ENCODE results near the gene TBX2. TPM values are rescaled to one million over a fixed set of nuclear protein-coding genes. Genes with fewer than 3 reads are reported as not detected.
A peak's percentile ranks its signal among the peaks of the same experiment; 100 is the strongest.

The TBX2 gene
- total RNA-seq, 2 donors from 2014 or later: 35.2 to 49.5 TPM

DNA sequence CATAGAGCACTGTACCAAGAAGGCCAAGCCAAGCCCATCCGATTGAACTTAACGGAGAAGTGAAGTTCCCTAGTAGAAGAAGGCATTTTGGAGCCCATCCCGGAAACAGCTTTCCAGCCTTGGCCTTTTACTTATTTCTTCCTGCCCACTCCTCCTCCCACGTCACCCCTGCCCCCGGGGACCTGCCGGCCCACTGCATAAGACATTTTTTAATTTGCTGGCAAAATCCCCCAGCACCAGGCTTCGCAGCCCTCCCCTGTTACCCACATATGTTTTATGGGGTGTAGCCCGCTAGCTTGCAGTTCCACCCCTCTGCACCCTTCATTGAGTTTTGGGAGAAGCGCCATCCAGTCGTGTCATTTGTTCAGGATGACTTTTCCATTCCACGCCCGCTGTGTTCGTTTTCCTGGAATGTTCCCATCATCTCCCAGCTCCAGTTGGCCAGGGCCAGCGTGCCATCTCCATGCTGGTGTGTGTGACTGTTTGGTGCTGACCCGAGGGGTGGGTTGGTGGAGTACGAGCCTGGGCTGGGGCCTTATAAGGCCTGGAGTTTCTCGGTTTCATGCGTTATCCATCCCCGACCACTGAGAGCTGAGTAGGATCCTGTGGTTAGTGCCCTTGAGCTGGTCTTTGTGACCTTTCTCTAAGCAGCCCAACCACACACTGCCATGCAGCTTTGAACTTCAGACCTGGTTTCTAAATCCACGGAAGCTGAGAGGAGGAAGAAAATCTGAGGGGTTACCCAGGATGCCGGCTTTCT, 20.0 kb upstream of the TBX2 start:
- Histone ChIP-seq H3K27me3 (replicated peaks; ENCODE audit: insufficient read depth) (no peaks in the 10 kb centered on the region), H3K27ac (peak overlapping the region in 1 of 2 donors; percentile 6), H3K36me3 (peaks cover 3% of the 10 kb centered on the region), H3K9me3 (no peaks in the 10 kb centered on the region), H3K4me3 (no peak overlapping the region), H3K4me1 (ENCODE audit: control insufficient read depth in 1 of 2, low read depth in 2 of 2) (peaks cover 0 to 7% of the 10 kb centered on the region in 2 donors)
- DNase-seq (ENCODE audit: low spot score) (no peak), ATAC-seq (ENCODE audit: insufficient number of reproducible peaks, low FRiP score, low read depth) (no peak)
- TF ChIP-seq, protein P1, sequence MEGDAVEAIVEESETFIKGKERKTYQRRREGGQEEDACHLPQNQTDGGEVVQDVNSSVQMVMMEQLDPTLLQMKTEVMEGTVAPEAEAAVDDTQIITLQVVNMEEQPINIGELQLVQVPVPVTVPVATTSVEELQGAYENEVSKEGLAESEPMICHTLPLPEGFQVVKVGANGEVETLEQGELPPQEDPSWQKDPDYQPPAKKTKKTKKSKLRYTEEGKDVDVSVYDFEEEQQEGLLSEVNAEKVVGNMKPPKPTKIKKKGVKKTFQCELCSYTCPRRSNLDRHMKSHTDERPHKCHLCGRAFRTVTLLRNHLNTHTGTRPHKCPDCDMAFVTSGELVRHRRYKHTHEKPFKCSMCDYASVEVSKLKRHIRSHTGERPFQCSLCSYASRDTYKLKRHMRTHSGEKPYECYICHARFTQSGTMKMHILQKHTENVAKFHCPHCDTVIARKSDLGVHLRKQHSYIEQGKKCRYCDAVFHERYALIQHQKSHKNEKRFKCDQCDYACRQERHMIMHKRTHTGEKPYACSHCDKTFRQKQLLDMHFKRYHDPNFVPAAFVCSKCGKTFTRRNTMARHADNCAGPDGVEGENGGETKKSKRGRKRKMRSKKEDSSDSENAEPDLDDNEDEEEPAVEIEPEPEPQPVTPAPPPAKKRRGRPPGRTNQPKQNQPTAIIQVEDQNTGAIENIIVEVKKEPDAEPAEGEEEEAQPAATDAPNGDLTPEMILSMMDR (IDR thresholded peaks at IDR 0.05): no peak

DNA sequence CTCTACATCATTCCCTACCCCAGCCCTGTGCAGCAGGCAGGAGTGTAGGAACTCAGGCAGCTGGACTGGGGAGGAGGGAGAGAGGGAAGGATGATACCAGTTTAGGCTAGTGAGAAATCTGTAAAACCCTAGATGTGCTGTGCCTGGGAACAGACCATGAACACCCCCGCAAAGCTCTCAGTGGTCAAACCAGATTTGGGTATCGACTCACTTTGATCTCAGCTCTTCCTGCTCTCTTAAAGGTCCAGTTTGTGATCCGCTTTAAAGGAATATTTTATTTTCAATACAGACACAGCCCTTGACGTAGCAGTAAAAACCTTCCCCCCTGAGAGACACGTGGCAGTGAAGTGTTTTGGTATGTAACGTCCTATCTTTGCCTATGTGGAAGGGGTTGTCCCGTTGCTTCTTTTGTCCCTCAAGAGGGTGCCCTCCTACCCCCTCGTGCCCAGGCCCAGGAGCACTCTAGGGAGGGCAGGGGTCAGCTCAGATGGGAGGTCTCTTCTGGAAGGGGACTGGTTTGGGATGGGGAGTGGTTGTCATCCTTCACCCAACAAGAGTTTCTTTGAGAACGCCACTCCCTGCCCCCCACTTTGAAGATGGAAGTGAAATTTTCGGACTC, 19.3 kb upstream of the TBX2 start:
- Histone ChIP-seq H3K4me3 (no peak overlapping the region), H3K9me3 (no peaks in the 10 kb centered on the region), H3K27me3 (replicated peaks; ENCODE audit: insufficient read depth) (no peaks in the 10 kb centered on the region), H3K27ac (no peak overlapping the region), H3K36me3 (peaks cover 3% of the 10 kb centered on the region), H3K4me1 (ENCODE audit: control insufficient read depth in 1 of 2, low read depth in 2 of 2) (peaks cover 0 to 7% of the 10 kb centered on the region in 2 donors)
- TF ChIP-seq, protein P1 (IDR thresholded peaks at IDR 0.05): no peak
- no peak for ATAC-seq (ENCODE audit: insufficient number of reproducible peaks, low FRiP score, low read depth)
- no peak for DNase-seq (ENCODE audit: low spot score)

DNA sequence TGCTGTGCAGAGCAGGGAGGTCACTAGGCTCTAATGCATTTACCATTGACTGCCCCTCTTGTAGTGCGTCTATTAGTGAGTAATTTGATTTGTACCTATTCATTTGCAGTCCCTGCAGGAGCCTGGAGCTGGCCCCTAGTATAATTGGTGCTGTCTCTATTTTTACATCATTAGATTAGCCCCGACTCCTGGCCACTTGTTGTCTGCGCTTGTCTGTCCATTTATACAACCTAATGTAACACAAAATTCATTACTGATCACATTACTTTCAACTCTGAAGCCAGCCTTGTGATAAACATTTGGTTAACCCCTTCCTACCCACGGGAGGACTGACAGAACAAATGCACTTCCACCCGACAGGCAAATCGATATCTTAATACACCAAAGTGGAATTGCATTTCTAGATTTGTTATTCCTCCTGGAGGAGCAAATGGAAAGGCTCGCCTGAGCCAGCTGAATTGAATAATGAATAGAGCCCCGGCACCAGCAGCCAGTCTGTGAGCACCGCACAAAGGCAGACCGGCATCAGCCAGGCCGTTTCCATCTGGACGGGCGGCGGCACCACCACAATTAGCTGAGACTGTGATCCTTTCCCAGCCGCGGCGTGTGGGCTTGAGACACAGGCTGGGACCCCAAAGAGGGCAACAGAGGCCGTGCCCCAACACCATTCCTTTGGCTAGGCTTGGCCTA, 18.7 kb upstream of the TBX2 start:
- H3K4me1 ChIP-seq (ENCODE audit: control insufficient read depth in 1 of 2, low read depth in 2 of 2): peaks cover 0 to 7% of the 10 kb centered on the region in 2 donors
- no peaks in the 10 kb centered on the region for H3K27me3 ChIP-seq (replicated peaks; ENCODE audit: insufficient read depth)
- no peak overlapping the region for H3K4me3 ChIP-seq
- H3K27ac ChIP-seq: no peak overlapping the region
- no peaks in the 10 kb centered on the region for H3K9me3 ChIP-seq
- ATAC-seq (ENCODE audit: insufficient number of reproducible peaks, low FRiP score, low read depth) (no peak), DNase-seq (ENCODE audit: low spot score) (no peak)
- TF ChIP-seq, protein P1 (IDR thresholded peaks at IDR 0.05): no peak
- peaks cover 3% of the 10 kb centered on the region for H3K36me3 ChIP-seq

DNA sequence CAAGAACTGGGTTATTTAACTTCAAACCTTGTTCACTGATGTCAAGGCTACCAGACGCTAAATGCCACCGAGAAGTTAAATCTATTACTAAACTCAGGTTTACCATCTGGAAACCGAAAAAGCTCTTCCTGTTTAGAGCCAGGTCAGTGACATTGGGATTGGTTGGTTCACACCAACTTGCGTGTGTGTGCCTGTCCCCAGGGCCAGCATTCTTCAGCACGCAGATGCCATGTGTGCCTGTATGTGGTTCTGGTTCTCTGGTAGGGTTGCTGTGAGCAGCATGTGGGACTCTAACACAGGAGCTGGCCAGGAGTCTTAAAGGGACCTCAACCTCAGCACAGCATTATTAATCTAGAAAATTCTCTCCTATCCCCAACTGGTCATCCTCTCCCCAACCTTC, 18.1 kb upstream of the TBX2 start:
- peaks cover 3% of the 10 kb centered on the region for H3K36me3 ChIP-seq
- no peak for DNase-seq (ENCODE audit: low spot score)
- H3K4me3 ChIP-seq: no peak overlapping the region
- H3K27ac ChIP-seq: no peak overlapping the region
- peaks cover 0 to 7% of the 10 kb centered on the region in 2 donors for H3K4me1 ChIP-seq (ENCODE audit: control insufficient read depth in 1 of 2, low read depth in 2 of 2)
- no peaks in the 10 kb centered on the region for H3K27me3 ChIP-seq (replicated peaks; ENCODE audit: insufficient read depth)
- no peak for ATAC-seq (ENCODE audit: insufficient number of reproducible peaks, low FRiP score, low read depth)
- H3K9me3 ChIP-seq: no peaks in the 10 kb centered on the region
- TF ChIP-seq, protein P1 (IDR thresholded peaks at IDR 0.05): no peak
